ENCODE results near the gene PGAP6.

- no peak for TF ChIP-seq GATA2 (IDR thresholded peaks at IDR 0.05; ENCODE audit: low read depth, low read length)
- no peak for TF ChIP-seq GATA3 (IDR thresholded peaks at IDR 0.05; ENCODE audit: low read depth, low read length)
Measured at GRCh38 chr16:347203-347602, 34.6 kb downstream of the PGAP6 start.

Data from SH-SY5Y (cell line).